ENCODE results near the gene ATP9B. TPM values are rescaled to one million over a fixed set of nuclear protein-coding genes. Genes with fewer than 3 reads are reported as not detected.

The ATP9B gene
- total and polyA plus RNA-seq, 7 donors = 6.5 to 66.5 (median 28.1) TPM

GRCh38 chr18:79151191-79151590 is 82.0 kb downstream of the ATP9B start:
- intact Hi-C loops (cut with DNase I) = no loop called here
- no peaks in the 10 kb centered on the region for H3K4me1 ChIP-seq
- TF ChIP-seq CTCF (IDR thresholded peaks at IDR 0.05) = no peak
- TF ChIP-seq EP300 (IDR thresholded peaks at IDR 0.05) = no peak
- TF ChIP-seq POLR2AphosphoS5 (IDR thresholded peaks at IDR 0.05) = no peak
- TF ChIP-seq POLR2A (IDR thresholded peaks at IDR 0.05) = no peak
- H3K4me3 ChIP-seq = no peak overlapping the region
- no peaks in the 10 kb centered on the region for H3K27me3 ChIP-seq
- H3K36me3 ChIP-seq = peaks cover 0 to 13% (median 0%) of the 10 kb centered on the region in 4 donors
- 90% methylated on average over 2 of the region's 2 CpGs for WGBS, 2 donors
- no peaks in the 10 kb centered on the region for H3K9me3 ChIP-seq
- DNase-seq = no peak
- no peak overlapping the region for H3K27ac ChIP-seq

GRCh38 chr18:79156327-79156726 is 87.1 kb downstream of the ATP9B start:
- no peak for DNase-seq
- Histone ChIP-seq H3K27ac (peak overlapping the region in 1 of 4 donors; percentile 34), H3K9me3 (no peaks in the 10 kb centered on the region), H3K27me3 (no peaks in the 10 kb centered on the region), H3K36me3 (peaks cover 0 to 25% (median 0%) of the 10 kb centered on the region in 4 donors), H3K4me3 (no peak overlapping the region), H3K4me1 (no peaks in the 10 kb centered on the region)
- intact Hi-C loops (cut with DNase I) = no loop called here
- 40 to 72% methylated on average over 4 of the region's 4 CpGs for WGBS, 2 donors
- no peak for TF ChIP-seq CTCF (IDR thresholded peaks at IDR 0.05)
- no peak for TF ChIP-seq EP300 (IDR thresholded peaks at IDR 0.05)
- no peak for TF ChIP-seq POLR2AphosphoS5 (IDR thresholded peaks at IDR 0.05)
- TF ChIP-seq POLR2A (IDR thresholded peaks at IDR 0.05) = no peak

GRCh38 chr18:79164706-79165105 is 95.5 kb downstream of the ATP9B start:
- DNase-seq = no peak
- Histone ChIP-seq H3K4me3 (no peak overlapping the region), H3K9me3 (no peaks in the 10 kb centered on the region), H3K36me3 (peaks cover 8 to 28% (median 13%) of the 10 kb centered on the region in 4 donors), H3K27me3 (no peaks in the 10 kb centered on the region), H3K4me1 (no peaks in the 10 kb centered on the region), H3K27ac (no peak overlapping the region)
- intact Hi-C loops (cut with DNase I) = no loop called here
- no peak for TF ChIP-seq POLR2A (IDR thresholded peaks at IDR 0.05)
- TF ChIP-seq CTCF (IDR thresholded peaks at IDR 0.05) = no peak
- TF ChIP-seq EP300 (IDR thresholded peaks at IDR 0.05) = no peak
- no peak for TF ChIP-seq POLR2AphosphoS5 (IDR thresholded peaks at IDR 0.05)
- 93 to 96% methylated on average over 1 of the region's 1 CpG for WGBS, 2 donors

- TF ChIP-seq EP300 (IDR thresholded peaks at IDR 0.05) = no peak
- no peak for TF ChIP-seq POLR2AphosphoS5 (IDR thresholded peaks at IDR 0.05)
- TF ChIP-seq CTCF (IDR thresholded peaks at IDR 0.05) = no peak
- no peak for TF ChIP-seq POLR2A (IDR thresholded peaks at IDR 0.05)
- Histone ChIP-seq H3K27me3 (no peaks in the 10 kb centered on the region), H3K4me1 (no peaks in the 10 kb centered on the region), H3K4me3 (no peak overlapping the region), H3K9me3 (no peaks in the 10 kb centered on the region), H3K27ac (no peak overlapping the region), H3K36me3 (peaks cover 8 to 26% (median 13%) of the 10 kb centered on the region in 4 donors)
- no peak for DNase-seq
- intact Hi-C loops (cut with DNase I) = no loop called here
- WGBS, 2 donors = 97 to 98% methylated on average over 13 of the region's 13 CpGs
Measured at GRCh38 chr18:79166702-79167101, 97.5 kb downstream of the ATP9B start.

- WGBS, 2 donors = 98% methylated on average over 18 of the region's 18 CpGs
- Histone ChIP-seq H3K4me1 (no peaks in the 10 kb centered on the region), H3K27ac (no peak overlapping the region), H3K36me3 (peaks cover 8 to 26% (median 13%) of the 10 kb centered on the region in 4 donors), H3K27me3 (no peaks in the 10 kb centered on the region), H3K4me3 (no peak overlapping the region), H3K9me3 (no peaks in the 10 kb centered on the region)
- TF ChIP-seq EP300 (IDR thresholded peaks at IDR 0.05) (no peak), POLR2A (IDR thresholded peaks at IDR 0.05) (no peak), CTCF (IDR thresholded peaks at IDR 0.05) (no peak), POLR2AphosphoS5 (IDR thresholded peaks at IDR 0.05) (no peak)
- no peak for DNase-seq
- intact Hi-C loops (cut with DNase I) = no loop called here
Measured at GRCh38 chr18:79167526-79168190, 98.5 kb downstream of the ATP9B start.

Data from sigmoid colon (tissue), 7 donors.